HG03469 (cell line): Measurements from ENCODE around the gene NACC1.

ENCODE experiments used
- ATAC-seq: cut with Tn5 transposase; IDR thresholded peaks from one replicate; pipeline ENCODE4 v1.9.1; 2021; ENCODE audit warnings: mild to moderate bottlenecking, moderate library complexity, moderate number of reproducible peaks; ENCODE audit not compliant: unreplicated experiment

The NACC1 gene

DNA sequence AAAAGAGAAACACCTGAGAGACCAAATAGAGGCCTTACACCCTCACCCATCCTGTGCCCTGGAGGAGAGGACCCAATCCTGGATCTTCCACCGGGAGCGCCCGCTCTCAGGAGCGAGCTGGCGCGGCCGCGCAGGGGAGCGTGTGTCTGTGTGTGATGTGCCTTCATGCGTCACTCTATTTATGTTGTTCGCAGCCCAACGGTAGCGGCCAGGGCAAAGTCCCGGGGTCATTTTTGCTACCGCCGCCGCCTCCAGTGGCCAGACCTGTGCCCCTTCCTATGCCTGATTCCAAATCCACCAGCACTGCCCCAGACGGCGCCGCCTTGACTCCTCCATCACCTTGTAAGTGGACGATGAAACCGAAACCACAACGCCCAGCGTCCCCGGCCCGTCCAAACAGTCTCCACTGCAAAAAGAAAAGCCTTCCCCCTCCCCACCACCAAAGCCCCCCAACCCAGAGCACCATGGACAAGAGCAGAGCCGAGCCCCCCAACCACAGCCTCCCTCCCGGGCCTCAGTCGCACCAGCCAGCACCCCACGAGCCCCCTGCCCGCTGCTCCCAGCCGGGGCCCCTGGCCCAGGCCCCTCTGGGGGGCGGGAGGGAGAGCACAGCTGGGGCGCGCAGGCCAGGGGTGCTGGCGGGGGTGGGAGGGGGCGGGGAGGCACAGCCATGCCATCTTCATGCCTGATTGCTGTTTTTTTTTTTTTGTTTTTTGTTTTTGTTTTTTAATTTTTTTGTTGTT is 30.1 kb upstream of the NACC1 start:
- ATAC-seq: no peak

DNA sequence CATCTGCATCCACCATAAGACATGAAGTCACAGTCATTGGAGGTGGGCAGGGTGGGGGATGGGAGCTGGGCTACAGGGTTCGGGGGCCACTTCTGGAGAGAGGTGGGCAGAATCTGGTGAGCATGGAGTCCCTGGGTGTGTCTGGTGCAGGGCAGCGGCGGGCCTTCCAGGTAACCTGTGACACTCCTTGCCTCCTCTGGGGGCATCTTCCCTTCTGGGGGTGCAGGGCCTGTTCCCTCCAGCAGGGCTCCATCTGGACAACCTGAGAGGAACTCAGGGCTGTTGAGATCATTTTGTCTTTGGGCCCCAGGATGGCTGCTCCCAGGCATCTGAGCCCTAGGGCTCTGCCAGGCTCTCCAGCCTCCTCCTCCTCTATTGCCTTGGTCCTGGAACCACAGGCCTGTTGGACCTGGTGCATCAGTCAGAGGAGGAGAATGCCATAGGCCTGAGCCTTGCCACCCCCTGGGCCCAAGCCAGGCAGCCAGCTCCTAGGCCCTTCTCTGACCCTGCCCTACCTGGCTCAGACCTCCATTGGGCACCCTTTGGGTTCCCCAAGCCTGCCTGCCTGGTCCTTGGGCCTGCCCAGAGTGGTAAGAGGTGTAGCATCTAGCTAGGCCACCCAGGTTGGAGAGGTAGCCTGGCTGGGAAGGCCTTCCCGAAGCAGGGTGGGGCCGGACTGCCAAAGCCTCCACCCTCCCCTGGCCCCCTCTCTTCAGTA is 28.8 kb upstream of the NACC1 start:
- ATAC-seq: no peak

DNA sequence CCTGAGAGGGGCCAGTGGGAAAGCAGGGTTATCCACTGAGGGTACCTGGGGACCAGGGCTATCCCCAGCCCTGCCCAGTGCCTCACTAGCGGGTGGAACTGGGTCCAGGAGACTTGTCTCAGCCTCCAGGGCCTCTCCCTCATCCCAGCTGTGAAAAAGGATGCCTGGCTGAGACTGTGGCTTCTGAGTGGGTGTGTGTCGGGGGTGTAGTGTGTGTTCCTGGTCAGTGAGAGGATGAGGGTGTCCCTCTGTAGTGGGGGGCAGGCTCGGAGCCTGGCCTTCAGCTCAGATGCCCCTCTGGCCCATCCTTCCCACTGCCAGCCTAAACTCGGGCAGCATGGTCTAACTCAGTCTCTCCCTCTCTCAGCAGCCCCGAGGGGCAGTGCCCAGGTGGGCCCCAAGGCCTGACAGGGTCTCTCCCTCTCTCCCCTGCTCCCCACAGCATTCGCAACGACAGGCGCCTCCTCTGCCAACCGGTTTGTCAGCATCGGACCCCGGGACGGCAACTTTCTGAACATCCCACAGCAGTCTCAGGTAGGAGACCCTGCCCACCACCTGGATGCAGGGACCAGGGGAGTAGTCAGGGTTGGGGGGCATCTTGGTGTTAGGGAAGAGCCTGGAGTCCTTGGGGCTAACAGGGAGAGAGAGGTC is 28.1 kb upstream of the NACC1 start:
- no peak for ATAC-seq

DNA sequence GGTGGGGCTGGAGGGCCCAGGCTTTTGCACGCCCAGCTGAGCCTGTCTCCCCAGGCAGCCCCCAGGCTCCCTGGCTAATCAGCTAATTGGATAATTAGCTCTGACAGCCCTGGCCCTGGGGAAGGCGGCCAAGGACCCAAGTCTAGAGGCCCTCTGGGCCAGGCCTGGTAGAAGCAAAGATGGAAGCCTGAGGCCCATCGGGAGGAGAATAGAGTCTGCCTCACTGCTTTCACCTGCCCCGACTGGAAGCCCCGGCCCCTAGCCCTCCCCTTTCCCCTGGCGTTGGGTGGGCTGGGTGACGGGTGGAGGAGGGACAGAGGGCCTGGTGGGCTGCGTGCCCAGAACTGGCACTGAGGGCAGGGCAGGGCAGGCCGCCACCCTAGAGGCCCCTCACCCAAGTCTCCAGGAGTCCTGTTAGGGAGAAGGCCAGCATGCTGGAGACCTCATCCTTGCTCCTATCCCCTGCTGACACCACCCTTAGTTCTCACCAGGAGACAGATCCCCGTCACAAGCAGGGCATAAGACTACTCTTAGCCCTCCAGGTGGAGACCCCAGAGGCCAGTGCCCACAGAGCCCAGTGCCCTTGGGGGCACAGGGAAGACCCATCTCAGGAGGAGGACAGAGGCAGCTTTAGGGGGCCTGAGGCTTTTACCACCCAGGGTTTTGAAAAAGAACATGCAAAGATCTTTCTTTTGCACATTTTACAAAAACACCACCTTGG is 27.4 kb upstream of the NACC1 start:
- no peak for ATAC-seq

DNA sequence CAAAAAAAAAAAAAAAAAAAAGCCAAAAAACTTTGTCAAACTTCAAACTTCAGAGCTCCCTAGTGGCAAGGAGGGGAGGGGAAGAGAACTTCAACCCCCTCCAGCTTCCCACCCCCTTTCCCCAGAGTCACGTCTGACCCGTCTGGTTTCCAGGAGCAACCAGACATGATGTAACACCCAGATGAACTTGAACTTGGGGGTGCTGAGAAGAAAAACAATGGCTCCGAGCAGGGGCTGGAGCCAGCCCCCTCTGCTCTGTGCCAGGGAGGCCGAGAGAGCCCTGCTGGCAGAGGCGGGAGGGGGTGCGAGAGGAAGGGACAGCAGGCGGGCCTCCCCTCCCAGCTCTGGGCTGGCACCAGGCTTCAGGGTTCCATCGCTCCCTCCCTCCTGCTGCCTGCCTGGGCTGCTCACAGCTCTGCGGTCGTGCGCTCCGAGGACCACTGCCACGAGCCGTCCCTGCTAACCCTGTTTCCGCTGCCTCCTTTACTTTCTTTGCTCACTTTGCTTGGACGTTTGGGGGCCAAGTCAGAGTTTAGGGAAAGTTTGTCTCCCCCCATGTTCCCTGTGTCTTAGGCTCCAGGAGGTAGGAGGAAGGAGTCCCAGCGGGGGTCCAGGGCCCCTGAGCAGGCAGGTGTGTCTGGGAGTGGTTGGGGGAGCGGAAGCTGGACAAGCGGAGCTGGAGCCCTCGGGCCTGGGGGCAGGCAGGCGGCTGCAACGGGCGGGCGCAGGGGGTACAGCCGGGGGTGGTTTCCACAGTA is 26.5 kb upstream of the NACC1 start:
- no peak for ATAC-seq

DNA sequence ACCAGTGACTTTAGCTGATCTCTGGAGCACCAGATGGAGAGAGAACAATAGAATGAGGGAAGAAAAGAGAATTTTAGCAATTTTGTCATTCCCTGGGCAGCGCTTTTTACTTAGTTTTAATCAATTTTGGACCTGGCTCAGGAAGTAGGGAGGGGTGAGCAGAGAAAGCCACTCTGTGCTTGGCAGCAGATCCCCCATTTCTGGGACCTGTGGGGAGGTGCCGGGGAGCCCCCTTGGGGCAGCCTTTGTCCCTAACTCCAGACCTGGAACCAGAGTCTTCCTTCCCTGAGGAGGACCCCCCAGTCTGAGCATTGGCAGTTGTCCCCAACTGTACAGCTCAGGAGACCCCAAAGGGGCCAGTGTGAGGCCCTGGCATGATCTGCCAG is 25.9 kb upstream of the NACC1 start:
- no peak for ATAC-seq

DNA sequence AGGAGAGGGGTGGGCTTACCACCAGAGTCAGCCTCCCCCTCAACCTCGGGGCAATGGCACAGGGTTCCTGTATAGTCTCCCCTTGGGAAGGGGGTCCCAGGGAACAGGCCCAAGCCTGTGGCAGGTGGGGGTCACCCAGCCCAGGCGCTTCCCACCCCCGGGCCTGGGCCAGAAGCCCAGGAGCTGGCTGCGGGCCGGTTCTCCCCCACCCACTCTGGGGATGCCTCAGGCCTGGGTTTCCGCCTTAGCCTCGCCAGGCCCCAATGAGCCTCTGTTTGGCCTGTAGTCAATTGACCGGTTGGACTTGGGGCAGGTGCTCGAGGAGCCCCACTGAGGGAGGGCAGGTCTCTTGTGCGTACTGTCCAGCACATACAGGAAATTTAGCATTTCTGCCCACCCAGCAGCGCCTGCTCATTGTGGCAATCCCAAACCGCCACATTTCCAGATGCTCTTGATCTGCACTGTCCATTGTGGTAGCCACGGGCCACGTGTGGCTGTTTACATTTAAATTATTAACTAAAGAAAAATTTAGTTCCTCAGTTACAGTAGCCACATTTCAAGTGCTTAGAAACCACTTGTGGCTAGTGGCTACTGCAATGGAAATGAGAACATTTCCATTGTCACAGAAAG is 25.3 kb upstream of the NACC1 start:
- ATAC-seq: no peak

DNA sequence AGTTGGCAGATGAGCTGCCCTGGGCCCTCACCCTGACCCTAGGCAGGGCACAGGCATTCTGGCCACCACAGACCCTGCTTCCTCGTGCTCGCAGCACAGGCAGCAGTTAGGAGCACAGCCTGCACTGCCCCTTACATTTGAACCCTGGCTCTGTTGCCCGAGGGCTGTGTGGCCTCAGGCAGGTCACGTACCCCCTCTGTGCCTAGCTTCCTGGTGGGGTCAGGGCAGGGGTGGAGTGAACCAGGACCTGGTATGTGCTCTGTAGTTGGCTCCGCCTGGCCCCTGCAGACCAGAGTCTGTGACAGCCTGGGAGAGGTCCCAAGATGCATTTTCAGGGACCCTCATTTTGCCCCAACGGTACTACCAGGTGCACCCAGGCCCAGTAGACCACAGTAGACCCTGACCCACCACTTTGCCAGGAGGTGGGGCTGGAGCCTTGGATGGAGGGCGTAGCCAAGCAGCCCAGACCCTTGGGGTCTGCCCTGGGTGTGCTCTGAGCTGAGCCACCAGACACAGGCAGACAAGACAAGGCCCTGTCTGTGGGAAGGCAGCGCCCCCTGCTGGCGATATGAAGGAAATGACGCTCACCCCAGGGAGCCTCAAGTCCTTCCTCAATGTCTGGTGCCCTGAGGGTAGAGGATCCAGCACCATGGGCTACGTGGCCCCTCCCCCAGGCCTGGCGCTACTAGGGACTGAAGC is 24.5 kb upstream of the NACC1 start:
- ATAC-seq: no peak

DNA sequence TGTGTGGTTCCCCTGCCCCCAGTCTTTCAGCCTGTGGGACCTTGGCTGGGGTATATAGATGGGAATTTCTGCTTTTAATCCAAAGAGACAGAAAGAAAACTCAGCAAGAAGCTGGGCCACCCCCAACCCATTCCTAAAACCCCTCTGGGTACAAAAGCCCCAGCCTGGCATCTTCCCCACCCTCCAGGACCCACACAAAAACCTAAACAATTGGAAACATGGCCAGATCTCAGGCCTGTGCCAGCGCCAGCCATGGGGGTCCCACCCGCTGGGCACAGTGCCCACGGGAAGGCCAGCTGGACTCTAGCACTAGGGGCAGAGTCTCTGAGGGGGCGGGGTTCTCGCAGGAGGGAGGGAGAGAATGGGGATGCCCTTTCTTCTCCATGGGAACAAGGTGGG is 24.0 kb upstream of the NACC1 start:
- no peak for ATAC-seq

DNA sequence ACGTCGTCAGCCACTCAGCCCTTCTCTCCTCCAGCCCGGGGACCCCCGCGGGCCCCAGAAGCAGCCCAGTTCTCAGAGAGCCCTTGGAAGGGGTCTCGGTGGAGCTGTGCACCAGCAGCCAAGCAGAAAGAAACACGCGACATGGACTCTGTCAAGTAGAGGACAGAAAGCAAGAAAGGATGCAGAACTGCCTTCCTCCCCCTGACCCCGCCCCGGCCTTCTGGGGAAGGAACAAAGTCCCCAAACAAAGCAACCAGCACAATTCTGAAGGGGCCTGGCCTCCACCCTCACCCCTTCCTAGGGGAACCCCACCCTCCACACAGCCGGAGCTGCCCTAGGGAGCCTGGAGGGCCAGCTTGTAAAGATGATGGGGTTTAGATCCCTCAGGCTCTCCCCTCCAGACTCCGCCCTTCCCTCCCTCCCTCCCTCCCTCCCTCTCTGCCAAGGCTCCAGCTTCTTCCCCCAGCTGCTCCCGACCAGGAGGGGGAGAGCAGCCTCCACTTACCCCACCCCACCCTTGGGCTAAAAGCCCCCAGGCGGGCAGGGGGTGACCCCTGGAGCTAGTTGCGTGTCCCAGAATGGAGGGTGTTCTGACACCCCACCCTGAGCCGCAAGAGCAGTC is 23.2 kb upstream of the NACC1 start:
- ATAC-seq: no peak

DNA sequence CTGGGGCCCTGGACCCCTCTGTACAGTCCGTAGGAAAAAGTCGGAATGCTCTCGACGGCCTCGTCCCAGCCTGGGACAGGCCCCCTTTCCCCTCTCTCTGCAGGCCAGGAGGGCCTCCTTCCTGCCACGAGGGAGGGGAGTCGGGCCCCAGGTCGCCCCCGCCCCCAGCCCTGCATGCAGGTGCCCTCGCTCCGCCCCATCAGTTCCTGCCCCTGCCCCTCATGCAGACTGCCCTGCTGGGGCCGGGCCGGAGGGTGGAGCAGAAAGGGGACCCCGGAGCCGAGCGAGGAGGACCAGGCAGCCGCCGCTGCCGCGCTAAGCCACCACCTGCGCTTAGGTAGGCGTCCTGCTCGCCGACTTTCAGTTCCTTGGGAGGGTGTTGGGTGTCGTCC is 22.7 kb upstream of the NACC1 start:
- ATAC-seq: no peak

DNA sequence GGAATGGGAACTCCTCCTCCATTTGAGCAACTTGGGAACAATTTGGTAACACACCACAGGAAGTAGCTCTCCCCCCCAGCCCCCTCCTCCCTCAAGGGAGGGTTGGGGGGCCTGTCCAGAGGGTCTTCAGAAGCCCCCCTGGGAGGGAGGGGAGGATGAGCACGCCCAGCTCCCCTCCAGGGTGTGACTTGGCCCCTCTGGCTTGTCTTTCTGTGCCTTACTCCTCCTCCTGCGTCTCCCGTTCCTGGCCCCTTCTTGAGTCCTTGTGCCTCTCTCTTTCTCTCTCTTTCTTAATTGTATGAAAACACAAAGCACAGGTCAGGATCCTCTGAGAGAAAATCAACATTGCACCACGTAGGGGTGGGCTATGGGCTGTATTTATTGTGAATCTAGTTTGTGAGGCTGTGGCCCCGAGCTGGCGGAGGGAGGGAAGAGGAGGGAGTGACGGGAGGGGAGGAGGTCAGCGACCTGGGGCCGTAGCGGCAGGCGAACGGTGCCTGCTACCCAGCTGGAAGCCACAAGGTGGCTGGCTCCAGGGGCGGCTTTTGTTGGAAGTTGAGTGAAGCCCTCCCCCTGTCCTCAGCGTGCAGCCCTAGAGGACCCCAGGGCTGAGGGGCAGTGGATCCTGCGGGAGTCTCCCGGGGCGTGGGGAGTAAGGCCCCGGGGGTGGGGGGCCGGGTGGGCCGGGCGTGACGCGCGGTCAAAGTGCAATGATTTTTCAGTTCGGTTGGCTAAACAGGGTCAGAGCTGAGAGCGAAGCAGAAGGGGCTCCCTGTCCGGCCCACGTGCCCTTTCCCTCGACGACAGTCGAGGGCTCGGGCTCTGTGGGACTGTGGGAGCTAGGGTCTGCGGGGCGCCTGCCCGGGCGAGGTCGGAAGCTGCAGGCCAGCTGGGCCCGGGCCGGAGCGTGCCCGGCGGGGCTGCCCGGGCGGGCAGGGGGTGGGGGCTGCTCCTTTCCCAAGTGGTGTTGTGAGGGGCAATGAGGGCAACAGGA is 21.8 kb upstream of the NACC1 start:
- no peak for ATAC-seq

DNA sequence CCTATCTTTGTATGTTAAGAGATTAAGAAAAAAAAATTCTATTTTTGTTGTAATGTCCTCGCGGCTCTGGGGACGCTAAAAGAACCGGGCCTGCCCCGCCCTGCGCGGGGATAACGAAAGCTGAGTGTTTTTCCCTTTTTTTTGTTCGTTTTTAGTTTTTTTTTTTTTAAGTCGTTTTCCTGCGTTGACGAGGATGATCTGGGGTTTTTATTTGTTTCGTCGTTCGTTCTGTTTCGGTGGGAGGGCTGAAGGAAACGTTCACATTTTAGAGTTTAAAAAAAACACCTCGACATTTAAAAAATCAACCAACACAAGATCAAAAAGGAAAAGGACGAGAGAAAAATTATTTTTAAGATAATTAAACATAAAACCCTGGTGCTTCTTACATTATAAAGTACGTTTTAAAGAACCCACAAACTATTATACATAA is 21.0 kb upstream of the NACC1 start:
- ATAC-seq: no peak

DNA sequence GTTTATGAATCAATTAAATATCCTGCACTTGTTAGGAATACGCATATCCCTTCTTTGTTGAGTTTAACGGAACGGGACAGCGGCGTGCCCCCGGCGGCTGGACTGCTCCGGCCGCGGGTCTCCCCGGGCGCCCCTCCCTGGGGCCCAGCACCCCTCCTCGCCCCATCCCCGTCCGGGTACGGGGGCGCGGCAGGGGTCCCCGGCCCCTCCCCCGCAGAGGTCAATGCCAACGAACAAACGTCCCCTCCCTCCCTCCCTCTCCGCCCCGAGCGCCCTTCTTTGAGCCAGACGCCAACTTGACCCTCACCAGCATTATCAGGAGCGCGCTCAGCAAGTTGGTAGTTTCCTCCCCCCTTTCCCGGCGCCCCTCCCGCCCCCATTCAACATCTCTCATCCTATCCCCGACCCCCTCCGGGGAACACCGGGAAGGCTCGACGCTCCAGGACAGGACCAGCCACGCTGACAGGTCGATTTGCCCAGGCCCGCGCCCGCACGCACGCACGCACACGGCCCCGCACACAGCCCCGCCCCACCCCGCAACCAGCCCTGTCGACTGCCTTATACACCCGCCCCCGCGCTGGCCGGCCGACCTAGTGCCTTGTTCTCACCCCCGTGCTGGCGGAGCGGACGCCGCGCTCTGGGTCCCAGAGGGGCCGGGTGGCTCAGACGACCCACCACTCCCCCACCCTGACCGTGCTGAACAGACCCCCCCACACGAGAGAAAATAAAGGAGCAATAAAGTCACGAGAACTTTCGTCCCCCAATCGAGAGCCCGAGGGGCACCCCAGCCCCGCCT is 20.4 kb upstream of the NACC1 start:
- ATAC-seq: no peak

DNA sequence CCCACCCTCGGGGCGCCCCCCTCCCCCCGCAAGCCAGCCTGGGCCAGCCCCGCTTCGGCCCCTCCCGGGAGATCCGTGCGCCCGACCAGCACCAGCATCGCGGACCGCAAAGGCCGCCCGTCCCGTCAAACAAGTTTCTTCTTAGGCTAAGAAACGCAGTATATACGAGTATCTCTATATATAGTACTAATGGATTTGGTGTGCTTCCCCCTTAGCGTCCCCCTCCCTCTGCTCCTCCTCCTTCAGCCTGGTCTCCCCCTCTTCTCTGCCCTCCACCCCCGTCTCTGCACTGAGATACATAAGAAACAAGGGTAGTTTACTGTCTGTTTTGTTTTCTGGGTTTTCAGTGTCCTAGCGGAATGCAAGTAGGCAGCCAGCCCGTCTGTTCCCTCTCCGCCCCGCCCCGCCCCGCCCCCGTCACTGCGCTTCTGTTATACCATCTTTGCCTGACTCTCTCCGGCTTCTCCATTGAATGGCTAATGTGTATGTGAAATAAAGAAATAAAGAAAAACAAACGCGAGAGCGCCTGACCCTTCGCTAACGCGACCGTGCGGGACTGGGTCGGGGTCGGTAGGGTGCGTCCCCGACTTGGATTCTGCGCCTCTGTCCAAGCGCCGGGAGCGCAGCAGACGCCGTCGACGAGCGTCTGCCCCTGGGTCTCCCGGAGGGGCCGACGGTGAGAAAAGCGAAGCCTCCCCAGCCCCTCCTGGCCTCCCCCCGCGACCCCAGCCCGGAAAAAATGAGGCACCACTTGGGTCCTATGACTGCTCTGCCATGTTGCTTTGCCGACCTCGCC is 19.6 kb upstream of the NACC1 start:
- no peak for ATAC-seq
